HG03108 (cell line): ENCODE measurements around the gene SCN2B.
"Not testable (repeated sequence)": the region's sequence is repeated elsewhere in the genome, so short reads cannot be mapped to it uniquely, and the experiment has no call there.

Experiments
- ATAC-seq: cut with Tn5 transposase; IDR thresholded peaks from one replicate; pipeline ENCODE4 v1.9.1; 2021; ENCODE audit warnings: moderate library complexity; ENCODE audit not compliant: unreplicated experiment

The SCN2B gene

DNA sequence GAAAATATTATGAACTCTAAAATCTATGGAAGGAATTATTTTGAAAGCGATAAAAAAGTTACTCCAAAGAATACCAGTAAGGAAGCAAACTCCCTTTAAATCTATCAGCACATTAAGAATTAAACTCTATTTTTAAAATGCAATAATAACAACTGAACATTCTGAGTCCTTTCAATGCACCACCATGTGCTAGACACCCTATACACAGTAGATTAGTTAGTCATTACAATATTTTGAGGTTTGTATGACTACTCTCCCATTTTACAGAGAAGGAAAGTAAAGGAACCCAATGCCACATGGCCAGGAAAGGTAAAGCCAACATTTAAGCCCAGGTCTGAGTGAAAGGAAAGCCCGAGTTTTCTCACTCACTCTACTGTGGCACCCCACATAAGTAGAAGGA is 30.6 kb upstream of the SCN2B start:
- ATAC-seq: no peak

DNA sequence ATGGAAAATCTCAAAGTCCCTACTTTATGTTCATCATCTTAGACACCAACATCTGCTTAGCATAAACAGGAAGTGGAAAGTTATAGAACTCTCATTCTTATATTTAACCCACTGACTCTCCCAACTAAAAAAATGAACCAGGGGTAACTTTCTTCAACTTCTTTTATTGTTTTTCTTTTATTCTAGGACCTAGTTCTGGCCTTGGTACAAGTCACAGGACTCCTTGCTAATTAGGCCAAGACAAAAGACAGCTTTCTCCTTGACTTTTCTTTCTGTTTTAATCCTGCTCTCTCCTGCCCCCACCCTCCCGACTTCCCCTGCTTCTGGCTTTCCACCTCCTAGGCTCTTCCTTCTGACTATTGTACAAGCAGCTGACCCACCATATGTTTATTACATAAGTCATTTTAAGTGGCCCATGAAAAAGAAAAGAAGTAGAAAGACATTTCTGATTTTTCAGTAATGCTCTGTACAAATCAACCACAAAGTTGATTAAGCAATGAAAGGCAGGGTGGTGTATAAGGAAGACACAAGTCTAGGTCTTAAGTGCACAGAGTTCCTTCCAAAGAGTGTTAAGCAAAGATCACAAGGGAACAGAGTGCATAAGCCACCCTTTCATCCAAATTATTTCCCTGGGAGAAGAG is 30.1 kb upstream of the SCN2B start:
- no peak for ATAC-seq

DNA sequence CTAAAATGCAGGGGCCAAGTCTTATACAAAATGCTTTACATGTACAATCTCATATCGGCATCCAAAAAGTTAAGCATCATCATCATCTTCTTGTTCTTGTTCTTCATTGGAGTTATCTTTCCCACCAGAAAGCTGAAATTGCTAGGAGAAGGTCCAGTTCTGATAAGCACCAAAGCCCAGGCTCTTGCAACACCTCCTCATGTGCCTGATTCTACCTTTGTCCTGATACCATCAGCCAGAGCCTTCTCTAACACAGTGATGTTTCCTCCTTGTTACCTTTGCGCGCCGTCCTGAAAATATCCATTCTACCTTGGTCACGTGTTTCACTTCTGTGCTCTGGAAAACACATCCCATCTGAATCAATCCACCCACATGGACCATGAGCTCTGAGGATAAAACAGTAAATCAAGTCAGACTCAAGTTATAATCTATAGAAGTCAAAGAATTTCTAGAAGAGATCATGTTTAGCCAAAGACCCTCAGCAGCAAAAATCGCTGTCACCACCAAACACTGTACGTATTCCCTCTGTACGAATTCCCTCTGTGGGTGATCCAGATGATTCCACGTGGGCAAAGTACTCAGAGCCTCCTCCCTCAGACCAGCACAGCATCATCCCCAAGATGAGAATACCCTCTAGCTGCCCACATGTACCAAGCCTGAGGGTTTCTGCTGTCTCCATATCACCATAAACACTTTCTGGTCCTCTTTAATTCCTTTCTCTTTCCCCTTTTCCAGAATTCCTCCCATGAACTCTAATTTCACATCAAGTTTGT is 29.4 kb upstream of the SCN2B start:
- no peak for ATAC-seq

DNA sequence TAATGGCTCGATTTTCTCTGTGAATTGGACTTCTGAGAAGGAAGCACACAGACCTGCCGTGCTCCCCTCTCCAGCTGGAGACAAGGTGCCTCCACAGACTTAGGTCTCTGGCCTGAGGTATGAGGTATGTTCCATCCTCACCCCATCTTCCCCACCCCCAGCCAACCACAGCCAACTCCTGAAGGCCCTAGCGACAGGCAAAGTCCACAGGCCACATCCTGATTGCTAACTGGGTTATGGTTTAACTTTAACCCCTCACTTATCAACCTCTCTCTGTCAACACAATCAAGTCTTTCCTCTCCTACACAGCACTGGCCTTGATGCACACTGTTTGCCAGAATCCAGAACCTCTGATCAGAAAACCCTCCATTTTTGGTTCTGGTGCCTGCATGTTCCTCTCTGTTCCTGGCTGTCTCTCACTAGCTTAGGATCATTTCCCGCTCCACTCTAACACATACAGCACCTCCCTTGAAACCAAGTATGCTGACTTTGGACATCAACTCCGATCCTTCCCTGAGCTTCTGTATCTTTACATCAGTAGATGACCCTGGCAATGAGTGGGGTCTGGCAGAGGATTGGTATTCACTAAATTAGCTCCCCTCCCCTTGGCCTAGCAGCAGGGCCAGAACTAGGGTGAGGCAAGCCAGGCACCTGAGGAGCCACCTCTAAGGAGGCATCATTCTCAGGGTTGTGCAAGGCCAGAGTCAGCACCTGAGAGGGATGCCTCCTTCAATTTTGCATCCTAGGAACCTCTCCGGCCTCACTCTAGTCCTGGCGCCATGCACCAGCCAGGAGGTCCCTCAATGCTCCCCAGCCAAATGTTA is 26.4 kb upstream of the SCN2B start:
- ATAC-seq: peak; percentile 58

DNA sequence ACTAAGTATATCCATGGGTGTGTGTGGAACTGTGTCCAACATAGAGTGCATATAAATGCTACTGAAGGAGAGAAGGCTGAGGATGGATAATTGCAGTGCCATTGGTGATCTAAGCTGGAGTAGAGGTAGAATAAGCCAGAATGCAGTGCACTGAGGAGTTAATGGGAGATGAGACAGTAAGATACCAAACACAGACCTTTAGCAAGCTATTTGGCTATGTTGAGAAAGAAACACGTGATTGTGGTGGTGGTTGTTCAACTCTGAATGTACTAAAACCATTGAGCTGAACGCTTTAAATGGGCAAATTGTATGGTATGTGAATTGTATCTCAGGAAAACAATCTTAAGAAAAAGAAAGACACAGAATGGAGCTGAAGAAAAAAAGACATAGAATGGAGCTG is 25.5 kb upstream of the SCN2B start:
- ATAC-seq: no peak

DNA sequence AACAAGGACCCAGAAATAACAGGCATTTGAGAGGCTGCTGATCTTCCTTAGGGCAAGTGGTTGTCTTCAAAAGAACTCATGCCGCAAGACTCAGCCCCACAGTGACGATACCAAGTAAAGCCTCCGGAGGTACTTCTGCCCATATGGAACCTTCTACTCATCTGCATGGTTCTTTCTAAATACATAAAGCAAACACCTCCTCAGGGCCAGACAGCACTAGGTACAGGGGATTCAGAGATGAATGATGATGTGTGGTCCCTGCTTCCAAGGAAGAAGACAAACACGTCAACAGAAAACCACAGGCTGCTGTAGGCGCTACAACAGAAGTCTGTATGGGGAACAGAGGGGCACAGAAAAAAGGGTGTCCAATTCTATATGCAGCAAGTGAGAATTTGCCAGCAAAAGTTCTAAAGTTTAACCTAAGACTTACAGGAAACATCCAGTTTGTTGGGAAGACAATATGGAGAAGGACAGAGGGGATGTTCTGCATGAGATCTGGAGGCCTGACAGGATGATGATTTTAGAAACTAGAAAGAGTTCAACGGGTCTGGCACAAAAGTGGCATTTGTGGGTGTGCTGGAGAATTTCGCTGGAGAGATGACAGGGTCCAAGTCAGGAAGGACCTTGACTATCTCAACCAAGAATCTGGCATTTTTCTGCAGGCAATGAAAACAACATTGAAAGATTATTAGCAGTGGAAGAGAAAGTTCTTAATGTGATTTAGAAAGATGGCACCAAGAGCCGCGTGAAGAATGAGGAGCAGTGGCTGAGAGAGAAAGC is 24.7 kb upstream of the SCN2B start:
- no peak for ATAC-seq

DNA sequence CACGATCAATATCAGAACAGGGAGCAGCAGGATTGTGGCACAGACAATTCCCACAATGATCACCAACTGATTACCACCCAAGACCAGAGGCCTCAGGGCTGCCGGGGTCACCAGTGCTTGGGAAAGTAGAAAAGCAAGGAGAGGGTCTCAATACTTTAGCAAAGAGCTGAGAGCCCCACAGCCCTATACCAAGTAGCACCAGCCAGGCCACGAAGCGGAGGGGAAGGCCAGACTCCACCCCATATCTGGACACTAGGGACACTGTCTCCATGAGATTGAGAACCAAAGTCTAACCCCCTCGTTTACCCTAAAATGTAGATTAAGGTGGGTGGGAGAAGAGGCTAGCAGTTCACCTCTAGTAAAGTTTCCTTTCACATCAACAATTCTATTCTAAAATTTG is 24.1 kb upstream of the SCN2B start:
- ATAC-seq: no peak

DNA sequence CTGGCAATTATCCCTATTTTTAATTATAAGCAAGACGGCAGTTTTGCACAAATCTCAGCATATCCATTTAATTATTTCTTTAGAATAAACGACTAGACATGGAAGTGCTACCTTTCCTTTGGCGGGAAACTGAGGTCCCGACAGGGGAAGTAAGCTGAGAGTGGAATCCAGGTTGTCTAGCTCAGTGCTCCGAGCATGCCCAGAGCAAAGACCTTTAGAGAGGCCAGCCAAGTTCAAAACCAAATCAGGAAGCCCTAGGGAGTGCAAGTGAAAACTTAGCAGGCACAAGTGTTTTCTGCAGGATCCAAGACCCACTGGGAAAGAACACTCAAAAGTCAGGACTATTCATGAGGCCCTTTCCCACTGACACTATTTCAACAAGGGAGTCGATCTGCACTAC is 22.7 kb upstream of the SCN2B start:
- no peak for ATAC-seq

DNA sequence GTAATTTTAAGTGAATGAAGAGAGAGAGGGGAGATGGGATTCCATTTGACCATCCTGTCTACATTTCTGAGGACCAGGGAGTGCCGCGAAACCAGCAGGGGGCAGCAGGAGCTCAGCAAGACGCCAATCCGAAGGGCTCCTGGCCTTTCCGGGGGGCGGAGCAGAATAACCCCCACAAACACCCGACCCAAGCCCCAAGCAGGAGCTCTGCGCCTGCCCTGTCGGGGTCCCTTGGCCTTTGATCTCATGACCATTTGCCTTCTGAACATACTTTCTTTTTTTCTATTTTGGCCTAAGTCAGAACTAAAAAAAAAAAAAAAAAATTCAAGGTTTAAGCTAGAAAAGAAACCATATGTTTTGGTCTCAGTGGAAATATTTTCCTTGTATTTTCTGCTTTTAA is 21.9 kb upstream of the SCN2B start:
- ATAC-seq: no peak

DNA sequence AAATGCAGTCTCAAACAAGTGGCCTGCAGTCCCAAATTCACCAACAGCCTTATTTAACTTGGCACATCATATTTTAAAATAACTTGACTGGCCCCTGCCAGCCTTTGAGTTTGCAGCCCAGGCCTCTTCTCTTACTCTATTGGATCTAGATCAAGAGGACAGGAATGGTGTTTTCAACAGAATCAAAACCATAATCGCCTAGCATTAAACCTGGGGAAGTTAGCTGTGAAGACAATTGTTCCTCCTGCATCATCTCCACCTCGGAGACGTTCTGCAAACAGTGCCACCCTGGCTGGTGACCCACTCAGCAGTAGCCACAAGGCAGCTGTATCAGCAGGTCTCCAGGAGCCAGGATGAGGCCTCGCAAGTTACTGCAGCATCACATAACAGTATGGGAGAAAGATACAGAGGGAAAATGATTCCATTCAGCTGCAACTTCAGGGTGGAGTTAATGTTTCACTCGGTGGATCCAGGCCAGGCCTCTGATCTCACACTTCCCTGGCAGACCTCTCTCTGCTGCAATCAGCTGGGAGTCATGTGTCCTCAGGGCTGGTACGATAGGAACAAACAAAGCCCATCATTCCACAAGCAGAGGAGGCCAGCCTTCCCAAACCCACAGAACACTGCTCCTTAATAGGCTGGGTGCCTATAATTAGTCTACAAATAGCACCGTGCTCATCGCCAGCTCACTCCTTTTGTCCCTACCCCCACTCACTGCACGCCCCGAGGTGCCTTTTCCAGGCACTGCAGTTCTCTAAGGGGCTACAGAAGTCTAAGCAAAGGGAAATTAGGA is 18.6 kb upstream of the SCN2B start:
- no peak for ATAC-seq

DNA sequence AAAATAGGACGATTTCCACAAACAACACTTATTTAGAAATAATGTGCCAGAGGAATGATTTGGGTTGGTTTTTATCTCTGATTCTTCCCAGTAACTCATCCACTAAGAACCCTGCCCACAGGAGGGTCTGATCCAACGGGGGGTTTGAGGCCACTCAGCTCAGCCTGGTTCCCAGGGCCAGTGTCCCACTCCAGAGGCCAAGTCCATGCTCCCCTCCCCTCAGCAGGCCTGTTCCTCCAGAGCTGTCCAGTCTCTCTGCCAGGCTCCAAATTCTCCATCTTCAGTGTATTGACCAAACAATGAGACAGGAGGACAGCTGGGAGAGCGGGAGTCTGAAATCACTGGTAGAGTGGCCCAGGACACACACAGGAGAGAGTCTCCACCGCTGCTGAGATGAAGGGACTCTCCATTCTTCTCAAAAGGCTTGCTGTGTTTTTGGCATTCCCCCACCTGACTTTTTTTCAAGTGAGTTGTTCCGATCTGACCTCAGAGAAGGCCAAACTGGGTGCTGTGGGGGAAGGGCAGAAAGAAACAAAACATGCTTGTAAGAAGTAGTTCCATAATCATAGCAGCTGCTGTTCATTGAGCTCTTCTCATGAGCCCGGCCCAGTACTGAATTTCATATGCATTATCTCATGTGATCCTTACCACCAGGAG is 17.6 kb upstream of the SCN2B start:
- no peak for ATAC-seq

DNA sequence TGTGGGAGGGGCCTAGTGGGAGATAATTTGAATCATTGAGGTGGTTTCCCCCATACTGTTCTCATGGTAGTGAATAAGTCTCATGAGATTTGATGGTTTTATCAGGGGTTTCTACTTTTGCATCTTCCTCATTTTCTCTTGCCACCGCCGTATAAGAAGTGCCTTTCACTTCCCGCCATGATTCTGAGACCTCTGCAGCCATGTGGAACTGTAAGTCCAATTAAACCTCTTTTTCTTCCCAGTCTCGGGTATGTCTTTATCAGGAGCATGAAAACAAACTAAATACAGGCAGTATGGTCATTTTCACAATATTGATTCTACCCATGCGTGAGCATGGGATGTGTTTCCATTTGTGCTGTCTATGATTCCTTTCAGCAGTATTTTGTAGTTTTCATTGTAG is 16.4 kb upstream of the SCN2B start:
- ATAC-seq: not testable (repeated sequence)

DNA sequence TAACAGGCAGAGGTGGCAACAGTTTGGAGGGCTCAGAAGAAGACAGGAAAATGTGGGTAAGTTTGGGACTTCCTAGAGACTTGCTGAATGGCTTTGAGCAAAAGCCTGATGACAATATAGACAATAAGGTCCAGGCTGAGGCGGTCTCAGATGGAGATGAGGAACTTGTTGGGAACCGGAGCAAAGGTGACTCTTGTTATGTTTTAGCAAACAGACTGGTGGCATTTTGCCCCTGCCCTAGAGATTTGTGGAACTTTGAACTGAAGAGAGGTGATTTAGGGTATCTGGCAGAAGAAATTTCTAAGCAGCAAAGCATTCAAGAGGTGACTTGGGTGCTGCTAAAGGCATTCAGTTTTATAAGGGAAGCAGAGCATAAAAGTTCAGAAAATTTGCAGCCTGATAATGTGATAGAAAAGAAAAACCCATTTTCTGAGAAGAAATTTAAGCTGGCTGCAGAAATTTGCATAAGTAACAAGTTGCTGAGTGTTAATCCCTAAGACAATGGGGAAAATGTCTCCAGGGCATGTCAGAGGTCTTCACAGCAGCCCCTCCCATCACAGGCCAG is 14.6 kb upstream of the SCN2B start:
- not testable (repeated sequence) for ATAC-seq

DNA sequence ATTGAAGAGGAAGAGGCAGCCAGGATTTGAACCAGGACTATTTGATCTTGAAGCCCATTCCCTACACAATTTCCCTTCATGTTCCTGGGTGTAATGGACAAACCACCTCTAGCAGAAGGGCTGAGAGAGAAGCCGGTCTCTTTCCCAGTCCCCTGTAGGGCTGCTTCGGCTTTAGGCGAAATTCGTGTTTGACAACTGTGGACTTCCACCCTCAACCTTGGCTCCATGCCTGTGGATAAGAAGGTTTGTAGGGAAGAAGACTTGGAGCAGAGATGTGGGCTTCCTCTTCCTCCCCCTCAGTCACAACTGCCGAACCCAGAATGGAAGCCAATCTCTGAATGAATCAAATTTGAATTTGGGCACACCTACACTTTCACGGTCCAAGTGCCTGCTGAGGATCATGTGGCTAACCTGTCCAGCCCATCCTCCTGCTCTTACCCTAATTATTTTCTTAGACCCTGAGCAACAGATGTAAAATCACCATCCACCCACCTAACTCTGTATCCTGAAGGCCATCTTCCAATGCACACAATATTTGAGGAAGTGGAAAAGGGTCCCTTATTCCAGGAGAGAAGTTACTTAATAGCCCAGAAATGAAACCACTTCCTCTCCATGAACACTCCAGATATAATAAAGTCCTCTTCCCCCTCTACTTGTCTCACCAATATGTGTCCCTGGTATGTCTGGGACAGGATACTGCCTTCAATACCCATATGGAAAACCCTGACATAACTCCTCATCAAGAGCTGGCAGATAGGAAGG is 10.1 kb upstream of the SCN2B start:
- no peak for ATAC-seq

DNA sequence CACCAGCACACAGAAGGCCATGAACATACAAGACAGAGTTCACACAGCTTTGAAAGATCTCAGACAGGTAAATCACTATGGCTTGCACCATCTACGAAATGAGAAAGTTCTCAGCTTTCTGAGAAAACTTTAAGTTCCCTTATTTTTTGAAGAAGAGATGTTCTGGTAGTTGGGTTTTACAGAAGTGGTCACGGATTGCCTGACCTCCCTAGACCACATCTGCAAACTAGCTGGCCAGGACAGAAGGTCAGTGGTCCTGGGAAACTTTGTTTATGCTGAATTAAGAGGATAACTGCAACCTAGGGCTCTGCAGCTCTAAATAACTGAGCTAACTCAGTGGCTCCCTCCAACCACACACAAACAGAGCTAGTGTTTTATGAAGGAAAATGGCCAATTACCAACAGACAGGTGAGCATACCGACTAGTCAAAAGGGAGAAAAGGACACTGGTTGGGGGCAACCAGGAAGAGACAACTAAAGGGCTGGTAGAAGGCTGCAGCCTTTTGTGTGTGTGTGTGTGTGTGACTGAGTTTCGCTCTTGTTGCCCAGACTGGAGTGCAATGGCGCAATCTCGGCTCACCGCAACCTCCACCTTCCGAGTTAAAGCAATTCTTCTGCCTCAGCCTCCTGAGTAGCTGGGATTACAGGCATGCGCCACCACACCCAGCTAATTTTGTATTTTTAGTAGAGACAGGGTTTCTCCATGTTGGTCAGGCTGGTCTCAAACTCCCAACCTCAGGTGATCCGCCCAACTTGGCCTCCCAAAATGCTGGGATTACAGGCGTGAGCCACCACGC is 8.5 kb upstream of the SCN2B start:
- ATAC-seq: no peak

DNA sequence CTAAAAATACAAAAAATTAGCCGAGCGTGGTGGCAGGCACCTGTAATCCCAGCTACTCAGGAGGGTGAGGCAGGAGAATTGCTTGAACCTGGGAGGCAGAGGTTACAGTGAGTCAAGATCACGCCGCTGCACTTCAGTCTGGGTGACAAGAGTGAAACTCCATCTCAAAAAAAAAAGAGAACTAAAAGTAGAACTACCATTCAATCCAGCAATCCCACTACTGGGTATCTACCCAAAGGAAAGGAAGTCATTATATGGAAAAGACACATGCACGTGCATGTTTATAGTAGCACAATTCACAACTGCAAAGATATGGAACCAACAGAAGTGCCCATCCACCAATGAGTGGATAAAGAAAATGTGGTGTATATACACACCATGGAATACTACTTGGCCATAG is 7.3 kb upstream of the SCN2B start:
- not testable (repeated sequence) for ATAC-seq

DNA sequence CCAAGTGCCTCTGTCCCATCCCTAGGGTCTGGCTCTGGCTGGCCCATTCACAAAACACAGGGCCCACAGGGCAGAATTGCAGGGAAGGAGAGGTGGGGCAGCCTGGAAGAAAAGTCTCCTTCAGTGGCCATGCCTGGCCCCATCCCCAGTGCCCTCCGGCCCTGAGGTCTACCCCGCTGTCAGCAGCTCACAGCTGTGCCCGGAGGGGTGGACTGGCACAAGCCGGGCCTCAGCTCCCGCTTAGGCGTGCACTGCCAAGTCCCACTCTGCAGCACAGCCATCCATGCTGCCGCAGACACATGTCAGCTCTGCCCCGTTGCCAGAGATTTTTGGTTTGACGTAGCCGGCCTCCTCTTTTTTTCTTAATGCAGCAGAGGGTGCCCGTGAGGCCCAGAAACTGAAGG is 3.9 kb upstream of the SCN2B start:
- no peak for ATAC-seq

DNA sequence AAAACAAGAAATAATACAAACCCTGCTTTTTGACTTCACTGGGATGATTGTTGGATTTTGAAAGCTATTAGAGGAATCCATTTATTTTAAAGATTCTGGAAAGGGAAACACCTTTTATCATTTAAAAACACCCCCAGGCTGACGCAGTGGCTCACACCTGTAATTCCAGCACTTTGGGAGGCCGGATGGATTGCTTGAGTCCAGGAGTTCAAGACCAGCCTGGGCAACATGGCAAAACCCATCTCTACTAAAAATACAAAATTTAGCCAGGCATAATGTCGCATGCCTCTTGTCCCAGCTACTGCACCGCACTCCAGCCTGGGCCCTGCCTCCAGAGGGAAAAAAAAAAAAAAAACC is 317 bp upstream of the SCN2B start:
- ATAC-seq: no peak
